Hematopoietic multipotent progenitor cell (in vitro differentiated cells): ENCODE data around the gene HMCES. TPM values are rescaled to one million over a fixed set of nuclear protein-coding genes. Genes with fewer than 3 reads are reported as not detected.
"Not testable (repeated sequence)": the region's sequence is repeated elsewhere in the genome, so short reads cannot be mapped to it uniquely, and the experiment has no call there.

Experiments used
- DNase-seq, 3 donors: peaks; one replicate each; pipeline ENCODE4 v3.0.0-alpha.2; 2011 to 2015; ENCODE audit warnings: low read depth in 2 of 3, low spot score in 2 of 3
- total RNA-seq: library from RNA; depleted of rRNA; stranded (reverse); fragments of >200 nt; gene quantifications from one replicate; pipeline ENCODE4 v1.2.3, GENCODE V29; 2012

The HMCES gene
- total RNA-seq, 1 donor: 33.4 TPM

GRCh38 chr3:129317014-129317771 is 38.5 kb downstream of the HMCES start:
- DNase-seq: no peak

GRCh38 chr3:129317848-129318247 is 39.2 kb downstream of the HMCES start:
- peak in 1 of 3 donors; percentile 43 for DNase-seq

DNA sequence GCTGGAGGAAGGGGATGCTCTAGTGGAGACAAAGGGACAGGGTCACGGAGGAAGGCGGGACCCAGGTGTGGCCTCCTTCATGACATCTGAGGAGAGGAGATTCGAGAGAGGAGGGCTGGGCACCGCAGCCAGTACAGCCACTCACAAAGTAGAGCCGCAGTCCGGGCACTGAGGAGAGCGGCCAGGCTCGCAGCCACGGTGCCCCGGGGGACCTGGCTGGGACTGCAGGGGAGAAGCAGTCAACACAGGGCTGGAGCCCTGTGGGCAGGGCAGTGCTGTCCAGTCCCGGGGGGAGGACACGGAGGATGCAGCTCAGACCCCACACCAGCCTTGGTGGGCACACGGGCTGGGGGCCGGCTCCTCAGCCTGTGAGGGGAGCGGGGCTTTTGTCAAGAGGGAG is 40.3 kb downstream of the HMCES start:
- DNase-seq: no peak

DNA sequence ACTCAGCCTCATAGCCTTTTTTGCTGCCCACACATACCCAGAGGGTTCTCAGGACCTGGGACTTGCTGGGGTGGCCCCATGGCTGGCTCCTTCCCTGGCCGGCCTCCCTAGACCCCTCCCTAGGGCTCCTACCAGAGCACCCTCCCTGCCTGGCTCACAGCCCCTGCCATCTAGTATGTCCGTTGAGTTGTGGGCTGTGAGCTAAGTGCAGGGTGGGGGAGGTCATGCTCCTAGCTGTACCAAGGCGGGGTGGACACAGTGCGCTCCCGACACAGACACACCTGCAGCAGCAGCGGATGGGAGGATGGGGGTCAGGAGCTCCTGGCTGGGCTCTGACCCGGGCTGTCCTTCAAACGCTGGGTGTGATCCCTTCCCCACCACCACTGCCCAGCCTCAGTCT is 41.6 kb downstream of the HMCES start:
- DNase-seq: no peak

GRCh38 chr3:129320825-129321487 is 42.3 kb downstream of the HMCES start:
- DNase-seq: no peak

- no peak for DNase-seq
Measured at GRCh38 chr3:129321887-129322286, 43.2 kb downstream of the HMCES start.

DNA sequence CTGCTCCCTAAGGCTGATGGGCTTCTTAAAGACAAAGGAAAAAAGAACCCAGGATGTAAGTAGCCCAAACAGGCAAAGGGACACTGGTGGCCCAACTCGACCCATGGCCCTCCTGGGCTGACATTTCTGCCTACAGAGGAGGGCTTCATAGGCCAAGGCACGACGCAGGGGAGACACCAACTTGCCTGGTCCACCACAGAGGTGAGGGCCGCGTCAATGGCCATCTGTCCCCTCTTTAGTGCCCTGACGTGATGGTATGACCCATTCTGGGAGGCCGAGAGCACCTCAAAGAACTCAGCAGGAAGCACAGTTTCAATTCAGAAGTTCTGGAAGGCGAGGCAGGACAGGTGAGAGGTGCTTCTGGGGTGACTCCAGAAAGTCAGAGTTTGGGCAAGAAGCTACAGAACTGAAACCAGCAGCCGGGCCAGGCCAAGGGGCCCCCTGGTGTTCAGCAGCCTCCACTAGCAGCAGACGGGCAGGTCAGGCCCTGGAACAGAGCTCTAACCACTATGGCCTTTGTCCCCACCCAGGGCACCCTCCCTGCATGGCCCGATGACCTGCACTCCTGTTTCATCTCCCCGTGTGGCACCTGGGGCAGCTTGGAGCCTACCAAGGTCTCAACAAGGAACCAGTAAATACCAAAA is 45.1 kb downstream of the HMCES start:
- DNase-seq: no peak

GRCh38 chr3:129324855-129325254 is 46.2 kb downstream of the HMCES start:
- DNase-seq: no peak

GRCh38 chr3:129325383-129325782 is 46.7 kb downstream of the HMCES start:
- DNase-seq: no peak

DNA sequence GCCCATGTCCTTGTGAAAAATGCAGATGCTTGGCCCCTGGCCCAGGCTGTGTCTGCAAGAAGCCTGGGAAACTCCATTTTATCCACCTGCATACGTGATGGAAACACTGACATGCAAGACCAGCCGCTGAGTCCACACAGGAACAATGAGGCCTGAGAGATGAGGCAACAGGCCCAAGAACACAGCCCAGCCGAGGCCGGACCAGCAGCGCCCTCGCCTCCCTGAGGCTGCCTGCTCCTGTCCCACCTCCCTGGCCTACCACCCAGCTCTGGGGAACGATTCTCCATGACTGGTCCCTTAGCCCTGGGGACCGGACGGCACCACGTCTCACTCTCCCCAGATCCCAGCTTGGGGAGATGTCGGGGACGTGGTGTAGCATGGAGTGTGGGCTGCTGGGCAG is 47.5 kb downstream of the HMCES start:
- no peak for DNase-seq

- no peak for DNase-seq
Measured at GRCh38 chr3:129326595-129326994, 47.9 kb downstream of the HMCES start.

DNA sequence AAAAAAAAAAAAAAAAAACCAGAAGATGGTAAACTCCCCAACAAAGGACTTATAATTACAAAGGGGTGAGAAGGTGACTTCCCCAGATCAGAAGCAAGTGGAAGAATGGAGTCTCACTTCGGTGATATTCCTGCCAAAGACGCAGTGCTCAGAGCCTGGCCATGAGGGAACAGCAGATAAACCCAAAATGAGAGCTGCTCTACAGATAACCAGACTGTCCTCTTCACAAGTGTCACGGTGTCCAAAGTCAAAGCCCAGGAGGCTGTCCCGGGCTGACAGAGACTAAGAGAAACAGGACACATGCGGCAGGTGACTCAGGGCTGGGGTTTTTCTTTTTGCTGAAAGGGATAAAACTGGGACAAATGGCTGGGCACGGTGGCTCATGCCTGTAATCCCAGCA is 48.8 kb downstream of the HMCES start:
- no peak for DNase-seq

GRCh38 chr3:129329858-129330257 is 51.2 kb downstream of the HMCES start:
- no peak for DNase-seq

- DNase-seq: no peak
Measured at GRCh38 chr3:129330409-129330808, 51.7 kb downstream of the HMCES start.

- DNase-seq: no peak
Measured at GRCh38 chr3:129333891-129334290, 55.2 kb downstream of the HMCES start.

GRCh38 chr3:129336093-129336706 is 57.5 kb downstream of the HMCES start:
- DNase-seq: no peak

- not testable (repeated sequence) for DNase-seq
Measured at GRCh38 chr3:129337719-129338118, 59.0 kb downstream of the HMCES start.

- not testable (repeated sequence) for DNase-seq
Measured at GRCh38 chr3:129339186-129339585, 60.5 kb downstream of the HMCES start.

DNA sequence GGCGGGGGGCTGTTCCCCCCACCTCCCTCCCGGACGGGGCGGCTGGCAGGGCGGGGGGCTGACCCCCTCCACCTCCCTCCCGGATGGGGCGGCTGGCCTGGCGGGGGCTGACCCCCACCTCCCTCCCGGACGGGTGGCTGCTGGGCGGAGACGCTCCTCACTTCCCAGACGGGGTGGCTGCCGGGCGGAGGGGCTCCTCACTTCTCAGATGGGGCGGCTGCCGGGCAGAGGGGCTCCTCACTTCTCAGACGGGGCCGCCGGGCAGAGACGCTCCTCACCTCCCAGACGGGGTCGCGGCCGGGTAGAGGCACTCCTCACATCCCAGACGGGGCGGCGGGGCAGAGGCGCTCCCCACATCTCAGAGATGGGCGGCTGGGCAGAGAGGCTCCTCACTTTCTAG is 61.2 kb downstream of the HMCES start:
- not testable (repeated sequence) for DNase-seq

- no peak for DNase-seq
Measured at GRCh38 chr3:129341331-129342141, 62.9 kb downstream of the HMCES start.
